Measurements from ENCODE around the gene LRRN2. TPM values are rescaled to one million over a fixed set of nuclear protein-coding genes. Genes with fewer than 3 reads are reported as not detected.
"Not testable (repeated sequence)": the region's sequence is repeated elsewhere in the genome, so short reads cannot be mapped to it uniquely, and the experiment has no call there.

LRRN2 gene
- total RNA-seq, 5 donors from 2014 or later (not counting 1 experiment from before 2014, with no cell fraction given): 0.03 TPM; not detected in 4

- Mint-ChIP-seq H3K27ac (no peak overlapping the region), H3K9me3 (no peaks in the 10 kb centered on the region), H3K4me3 (no peak overlapping the region), H3K4me1 (no peaks in the 10 kb centered on the region), H3K36me3 (no peaks in the 10 kb centered on the region), H3K27me3 (peaks cover 8 to 24% of the 10 kb centered on the region in 2 donors)
- no peak overlapping the region for H3K27ac ChIP-seq (ENCODE audit: low read length)
- ChIA-PET CTCF (no interaction called here), POLR2A (no interaction called here)
- no peaks in the 10 kb centered on the region for H3K9me3 ChIP-seq
- H3K36me3 ChIP-seq (ENCODE audit: control insufficient read depth in 2 of 2, extremely low read depth in 1 of 2, insufficient read depth in 1 of 2, low read length in 1 of 2): no peaks in the 10 kb centered on the region
- no peak overlapping the region for H3K4me3 ChIP-seq (ENCODE audit: control insufficient read depth in 1 of 2, extremely low read depth in 1 of 2, low read length in 1 of 2)
- peaks cover 3 to 22% of the 10 kb centered on the region in 2 experiments for H3K27me3 ChIP-seq (replicated peaks in 1 of 2; ENCODE audit: control insufficient read depth in 2 of 2, extremely low read depth in 1 of 2, insufficient read depth in 2 of 2, low read length in 1 of 2)
- 100% methylated on average over 2 of the region's 9 CpGs for WGBS (ENCODE audit: insufficient coverage)
- ATAC-seq (replicated peaks in 1 of 4) (no peak), DNase-seq (no peak)
- H3K4me1 ChIP-seq (ENCODE audit: control insufficient read depth in 1 of 2, extremely low read depth in 1 of 2, insufficient read depth in 2 of 2, low read length in 2 of 2): no peaks in the 10 kb centered on the region
Measured at GRCh38 chr1:204730826-204731459, 45.4 kb upstream of the LRRN2 start.

- H3K4me1 ChIP-seq (ENCODE audit: control insufficient read depth in 1 of 2, extremely low read depth in 1 of 2, insufficient read depth in 2 of 2, low read length in 2 of 2): no peaks in the 10 kb centered on the region
- ATAC-seq (replicated peaks in 1 of 4) (no peak), DNase-seq (no peak)
- Mint-ChIP-seq H3K9me3 (no peaks in the 10 kb centered on the region), H3K27ac (no peak overlapping the region), H3K27me3 (peaks cover 4 to 29% of the 10 kb centered on the region in 2 donors), H3K4me3 (no peak overlapping the region), H3K4me1 (no peaks in the 10 kb centered on the region), H3K36me3 (no peaks in the 10 kb centered on the region)
- ChIA-PET CTCF (interaction anchor here in 1 of 2 donors (0.6 kb wide), 1 partner anchor 81 kb away, joined by 3 read pairs; no protein-coding TSS in a partner anchor), POLR2A (no interaction called here)
- no peaks in the 10 kb centered on the region for H3K9me3 ChIP-seq
- no CpG with 5 or more reads among the region's 7 CpGs for WGBS (ENCODE audit: insufficient coverage)
- no peaks in the 10 kb centered on the region for H3K36me3 ChIP-seq (ENCODE audit: control insufficient read depth in 2 of 2, extremely low read depth in 1 of 2, insufficient read depth in 1 of 2, low read length in 1 of 2)
- peaks cover 3 to 20% of the 10 kb centered on the region in 2 experiments for H3K27me3 ChIP-seq (replicated peaks in 1 of 2; ENCODE audit: control insufficient read depth in 2 of 2, extremely low read depth in 1 of 2, insufficient read depth in 2 of 2, low read length in 1 of 2)
- H3K27ac ChIP-seq (ENCODE audit: low read length): no peak overlapping the region
- no peak overlapping the region for H3K4me3 ChIP-seq (ENCODE audit: control insufficient read depth in 1 of 2, extremely low read depth in 1 of 2, low read length in 1 of 2)
Measured at GRCh38 chr1:204729516-204729915, 44.0 kb upstream of the LRRN2 start.

- WGBS (ENCODE audit: insufficient coverage): no CpG with 5 or more reads among the region's 3 CpGs
- H3K4me3 ChIP-seq (ENCODE audit: control insufficient read depth in 1 of 2, extremely low read depth in 1 of 2, low read length in 1 of 2): no peak overlapping the region
- no peak for ATAC-seq (replicated peaks in 1 of 4)
- POLR2A ChIA-PET: no interaction called here
- no peaks in the 10 kb centered on the region for H3K4me1 ChIP-seq (ENCODE audit: control insufficient read depth in 1 of 2, extremely low read depth in 1 of 2, insufficient read depth in 2 of 2, low read length in 2 of 2)
- no peaks in the 10 kb centered on the region for H3K4me1 Mint-ChIP-seq
- no peaks in the 10 kb centered on the region for H3K36me3 ChIP-seq (ENCODE audit: control insufficient read depth in 2 of 2, extremely low read depth in 1 of 2, insufficient read depth in 1 of 2, low read length in 1 of 2)
- no peak overlapping the region for H3K4me3 Mint-ChIP-seq
- DNase-seq: no peak
- H3K27ac Mint-ChIP-seq: no peak overlapping the region
- H3K9me3 ChIP-seq: no peaks in the 10 kb centered on the region
- H3K9me3 Mint-ChIP-seq: no peaks in the 10 kb centered on the region
- H3K27me3 Mint-ChIP-seq: peaks cover 0 to 26% of the 10 kb centered on the region in 2 donors
- no peaks in the 10 kb centered on the region for H3K36me3 Mint-ChIP-seq
- peaks cover 3 to 16% of the 10 kb centered on the region in 2 experiments for H3K27me3 ChIP-seq (replicated peaks in 1 of 2; ENCODE audit: control insufficient read depth in 2 of 2, extremely low read depth in 1 of 2, insufficient read depth in 2 of 2, low read length in 1 of 2)
- no peak overlapping the region for H3K27ac ChIP-seq (ENCODE audit: low read length)
- CTCF ChIA-PET: interaction anchor here in 1 of 2 donors (0.5 kb wide), 1 partner anchor 681 kb away, joined by 15 read pairs; no protein-coding TSS in a partner anchor
Measured at GRCh38 chr1:204728456-204728855, 42.9 kb upstream of the LRRN2 start.

- DNase-seq (no peak), ATAC-seq (replicated peaks in 1 of 4) (no peak)
- no peaks in the 10 kb centered on the region for H3K4me1 Mint-ChIP-seq
- Histone ChIP-seq H3K4me1 (ENCODE audit: control insufficient read depth in 1 of 2, extremely low read depth in 1 of 2, insufficient read depth in 2 of 2, low read length in 2 of 2) (no peaks in the 10 kb centered on the region), H3K4me3 (ENCODE audit: control insufficient read depth in 1 of 2, extremely low read depth in 1 of 2, low read length in 1 of 2) (no peak overlapping the region), H3K36me3 (ENCODE audit: control insufficient read depth in 2 of 2, extremely low read depth in 1 of 2, insufficient read depth in 1 of 2, low read length in 1 of 2) (no peaks in the 10 kb centered on the region), H3K27me3 (replicated peaks in 1 of 2; ENCODE audit: control insufficient read depth in 2 of 2, extremely low read depth in 1 of 2, insufficient read depth in 2 of 2, low read length in 1 of 2) (peaks cover 3 to 13% of the 10 kb centered on the region in 2 experiments), H3K27ac (ENCODE audit: low read length) (no peak overlapping the region), H3K9me3 (no peaks in the 10 kb centered on the region)
- ChIA-PET POLR2A (no interaction called here), CTCF (no interaction called here)
- H3K4me3 Mint-ChIP-seq: no peak overlapping the region
- H3K9me3 Mint-ChIP-seq: no peaks in the 10 kb centered on the region
- H3K27me3 Mint-ChIP-seq: peaks cover 0 to 25% of the 10 kb centered on the region in 2 donors
- no peak overlapping the region for H3K27ac Mint-ChIP-seq
- H3K36me3 Mint-ChIP-seq: no peaks in the 10 kb centered on the region
- WGBS (ENCODE audit: insufficient coverage): 38% methylated on average over 1 of the region's 3 CpGs
Measured at GRCh38 chr1:204728045-204728444, 42.5 kb upstream of the LRRN2 start.

- H3K27ac ChIP-seq (ENCODE audit: low read length); H3K4me1 Mint-ChIP-seq; H3K36me3 ChIP-seq (ENCODE audit: control insufficient read depth in 2 of 2, extremely low read depth in 1 of 2, insufficient read depth in 1 of 2, low read length in 1 of 2); H3K36me3 Mint-ChIP-seq; H3K9me3 ChIP-seq; CTCF ChIA-PET; ATAC-seq (replicated peaks in 1 of 4); H3K27ac Mint-ChIP-seq; H3K4me1 ChIP-seq (ENCODE audit: control insufficient read depth in 1 of 2, extremely low read depth in 1 of 2, insufficient read depth in 2 of 2, low read length in 2 of 2); DNase-seq; POLR2A ChIA-PET; H3K4me3 Mint-ChIP-seq; H3K4me3 ChIP-seq (ENCODE audit: control insufficient read depth in 1 of 2, extremely low read depth in 1 of 2, low read length in 1 of 2); H3K9me3 Mint-ChIP-seq: not testable (repeated sequence)
- peaks cover 0 to 21% of the 10 kb centered on the region in 2 donors for H3K27me3 Mint-ChIP-seq
- WGBS (ENCODE audit: insufficient coverage): no CpG with 5 or more reads among the region's 6 CpGs
- H3K27me3 ChIP-seq (replicated peaks in 1 of 2; ENCODE audit: control insufficient read depth in 2 of 2, extremely low read depth in 1 of 2, insufficient read depth in 2 of 2, low read length in 1 of 2): peaks cover 3 to 11% of the 10 kb centered on the region in 2 experiments
Measured at GRCh38 chr1:204727438-204727837, 41.9 kb upstream of the LRRN2 start.

- H3K4me1 Mint-ChIP-seq: no peaks in the 10 kb centered on the region
- Histone ChIP-seq H3K9me3 (no peaks in the 10 kb centered on the region), H3K27me3 (replicated peaks in 1 of 2; ENCODE audit: control insufficient read depth in 2 of 2, extremely low read depth in 1 of 2, insufficient read depth in 2 of 2, low read length in 1 of 2) (peaks cover 3 to 15% of the 10 kb centered on the region in 2 experiments), H3K27ac (ENCODE audit: low read length) (no peak overlapping the region), H3K4me1 (ENCODE audit: control insufficient read depth in 1 of 2, extremely low read depth in 1 of 2, insufficient read depth in 2 of 2, low read length in 2 of 2) (no peaks in the 10 kb centered on the region), H3K36me3 (ENCODE audit: control insufficient read depth in 2 of 2, extremely low read depth in 1 of 2, insufficient read depth in 1 of 2, low read length in 1 of 2) (no peaks in the 10 kb centered on the region), H3K4me3 (ENCODE audit: control insufficient read depth in 1 of 2, extremely low read depth in 1 of 2, low read length in 1 of 2) (no peak overlapping the region)
- peaks cover 0 to 19% of the 10 kb centered on the region in 2 donors for H3K27me3 Mint-ChIP-seq
- ChIA-PET POLR2A (no interaction called here), CTCF (no interaction called here)
- no peak for DNase-seq
- H3K4me3 Mint-ChIP-seq: no peak overlapping the region
- ATAC-seq (replicated peaks in 1 of 4): no peak
- no peak overlapping the region for H3K27ac Mint-ChIP-seq
- no peaks in the 10 kb centered on the region for H3K9me3 Mint-ChIP-seq
- WGBS (ENCODE audit: insufficient coverage): no CpG with 5 or more reads among the region's 1 CpG
- no peaks in the 10 kb centered on the region for H3K36me3 Mint-ChIP-seq
Measured at GRCh38 chr1:204726478-204726877, 40.9 kb upstream of the LRRN2 start.

All from T-cell (primary cell).